WERI-Rb-1 (cell line): ENCODE data around the gene FHOD3.

Source experiments
- DNase-seq: peaks from one replicate; pipeline ENCODE4 v3.0.0-alpha.2; 2020
- H3K27ac ChIP-seq: fragments of 250-450 bp; sonication (Bioruptor Pico); 2 replicates; pipeline ENCODE4 v1.5.1; 2020; ENCODE audit warnings: mild to moderate bottlenecking, moderate library complexity
- H3K27me3 ChIP-seq: fragments of 250-450 bp; sonication (Bioruptor Pico); 2 replicates; pipeline ENCODE4 v1.5.1; 2021; ENCODE audit warnings: mild to moderate bottlenecking, low read depth, moderate library complexity; ENCODE audit not compliant: insufficient read depth, severe bottlenecking
- H3K36me3 ChIP-seq: fragments of 250-450 bp; sonication (Bioruptor Pico); 2 replicates; pipeline ENCODE4 v1.5.1; 2020; ENCODE audit warnings: mild to moderate bottlenecking, moderate library complexity
- H3K4me3 ChIP-seq: 2 replicates; pipeline ENCODE4 v1.5.1; 2011; ENCODE audit warnings: low read depth, mild to moderate bottlenecking, control low read depth, low read length
- H3K9me3 ChIP-seq: fragments of 250-450 bp; sonication (Bioruptor Pico); 2 replicates; pipeline ENCODE4 v1.5.1; 2021; ENCODE audit warnings: mild to moderate bottlenecking, moderate library complexity; ENCODE audit not compliant: severe bottlenecking
- CTCF ChIP-seq: IDR thresholded peaks from 2 replicates; pipeline ENCODE4 v1.5.1; 2011; ENCODE audit warnings: low read depth, mild to moderate bottlenecking, control low read depth, inconsistent platforms, low read length

Gene FHOD3

GRCh38 chr18:36535202-36535935 lies 237.9 kb downstream of the FHOD3 start:
- H3K9me3 ChIP-seq: no peaks in the 10 kb centered on the region
- TF ChIP-seq CTCF: no peak
- H3K36me3 ChIP-seq: no peaks in the 10 kb centered on the region
- H3K4me3 ChIP-seq: no peak overlapping the region
- DNase-seq: no peak
- no peak overlapping the region for H3K27ac ChIP-seq
- H3K27me3 ChIP-seq: no peaks in the 10 kb centered on the region

GRCh38 chr18:36536426-36536825 lies 238.9 kb downstream of the FHOD3 start:
- Histone ChIP-seq H3K27me3 (no peaks in the 10 kb centered on the region), H3K9me3 (no peaks in the 10 kb centered on the region), H3K36me3 (no peaks in the 10 kb centered on the region), H3K4me3 (no peak overlapping the region), H3K27ac (no peak overlapping the region)
- peak; percentile 21 for DNase-seq
- no peak for TF ChIP-seq CTCF

GRCh38 chr18:36537289-36537688 lies 239.8 kb downstream of the FHOD3 start:
- Histone ChIP-seq H3K9me3 (no peaks in the 10 kb centered on the region), H3K27ac (no peak overlapping the region), H3K4me3 (no peak overlapping the region), H3K36me3 (no peaks in the 10 kb centered on the region), H3K27me3 (no peaks in the 10 kb centered on the region)
- DNase-seq: no peak
- TF ChIP-seq CTCF: peak; percentile 16; the same call in 1 of the 2 replicates

- TF ChIP-seq CTCF: no peak
- H3K27ac ChIP-seq: no peak overlapping the region
- no peak overlapping the region for H3K4me3 ChIP-seq
- no peaks in the 10 kb centered on the region for H3K27me3 ChIP-seq
- no peaks in the 10 kb centered on the region for H3K36me3 ChIP-seq
- no peak for DNase-seq
- H3K9me3 ChIP-seq: no peaks in the 10 kb centered on the region
Measured at GRCh38 chr18:36539674-36540231, 242.2 kb downstream of the FHOD3 start.

- no peaks in the 10 kb centered on the region for H3K36me3 ChIP-seq
- no peak overlapping the region for H3K4me3 ChIP-seq
- H3K27me3 ChIP-seq: no peaks in the 10 kb centered on the region
- TF ChIP-seq CTCF: no peak
- no peak overlapping the region for H3K27ac ChIP-seq
- no peak for DNase-seq
- H3K9me3 ChIP-seq: no peaks in the 10 kb centered on the region
Measured at GRCh38 chr18:36543030-36543429, 245.5 kb downstream of the FHOD3 start.
